IPS-18c (cell line): ENCODE measurements around the gene ZNF48.

Experiments
- H3K4me3 ChIP-seq: 2 replicates; pipeline ENCODE4 v1.7.0; 2013; ENCODE audit warnings: low read depth, mild to moderate bottlenecking, low read length, moderate library complexity; ENCODE audit not compliant: insufficient read depth
- H3K9me3 ChIP-seq: one replicate; pipeline ENCODE4 v1.6.1; 2013; ENCODE audit warnings: mild to moderate bottlenecking, low read length, moderate library complexity; ENCODE audit not compliant: control insufficient read depth, insufficient read depth

Gene ZNF48

DNA sequence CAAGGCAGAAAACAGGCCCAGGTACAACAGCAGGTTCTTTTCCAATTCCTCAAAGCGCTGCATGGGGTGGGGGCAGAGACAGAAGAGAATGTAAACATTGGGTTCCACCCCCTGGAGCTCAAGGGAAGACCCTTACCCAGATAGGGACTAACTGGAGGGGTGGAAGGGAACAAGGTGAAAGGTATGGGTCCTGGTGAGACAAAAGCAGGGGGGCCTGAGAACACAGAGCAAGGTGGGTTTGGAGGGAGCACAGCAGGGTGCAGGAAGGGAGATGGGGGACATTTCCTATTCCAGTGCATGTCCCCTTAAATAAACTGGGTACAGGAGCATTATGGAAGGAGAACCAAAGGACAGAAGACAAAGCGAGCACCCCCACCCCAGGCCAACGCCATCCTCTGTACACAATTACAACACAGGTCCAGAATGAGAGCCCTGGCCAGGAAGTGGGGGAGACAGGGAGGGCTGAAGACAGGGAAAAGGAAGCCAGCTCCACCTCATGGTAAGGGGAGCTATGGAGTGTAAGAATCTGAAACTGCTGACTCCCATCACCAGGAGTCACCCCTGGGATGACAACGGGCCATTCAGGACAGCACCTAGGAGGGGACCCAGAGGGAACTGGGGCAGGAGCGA lies 38.0 kb upstream of the ZNF48 start:
- H3K4me3 ChIP-seq = no peak overlapping the region
- H3K9me3 ChIP-seq = no peaks in the 10 kb centered on the region

DNA sequence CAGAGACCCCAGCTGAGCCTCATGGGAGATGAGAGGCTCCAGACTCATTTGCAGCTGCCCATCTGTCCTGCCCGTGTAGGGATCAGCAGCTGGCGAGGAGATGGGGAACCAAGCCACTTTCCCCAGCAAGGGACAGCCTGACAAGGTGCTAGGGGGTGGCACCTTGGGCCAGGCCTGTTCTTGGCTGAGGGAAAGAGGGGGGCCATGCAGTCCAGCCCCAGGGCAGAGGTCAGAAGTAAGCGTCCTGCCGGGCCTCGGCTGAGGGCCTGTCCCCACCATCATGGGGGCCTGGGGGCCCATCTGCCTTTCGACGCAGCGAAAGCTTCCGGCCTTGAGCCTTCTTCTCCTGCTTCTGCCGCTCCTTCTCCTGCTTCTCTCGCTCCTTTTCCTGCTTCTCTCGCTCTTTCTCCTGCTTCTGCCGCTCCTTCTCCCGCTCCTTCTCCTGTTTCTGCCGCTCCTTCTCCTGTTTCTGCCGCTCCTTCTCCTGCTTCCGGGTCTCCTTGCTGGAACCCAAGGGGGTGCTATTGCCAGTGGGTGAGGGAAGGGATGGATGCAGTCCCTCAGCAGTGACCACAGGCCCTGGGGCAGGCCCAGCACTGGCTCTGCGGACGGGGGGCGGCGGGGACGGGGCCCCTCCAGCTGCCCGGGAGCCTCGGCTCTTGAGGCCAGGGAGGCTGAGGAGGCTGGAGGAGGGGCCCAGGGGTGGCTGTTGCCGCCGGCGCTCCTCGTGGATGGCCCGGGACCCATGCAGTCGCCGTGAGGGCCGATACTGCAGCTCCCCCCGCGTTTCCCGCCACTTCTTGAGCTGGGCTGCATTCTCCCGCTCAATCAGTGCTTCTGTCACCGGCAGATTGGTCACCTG lies 37.3 kb upstream of the ZNF48 start:
- Histone ChIP-seq H3K9me3 (no peaks in the 10 kb centered on the region), H3K4me3 (no peak overlapping the region)

GRCh38 chr16:30358577-30358936 lies 36.7 kb upstream of the ZNF48 start:
- Histone ChIP-seq H3K9me3 (no peaks in the 10 kb centered on the region), H3K4me3 (no peak overlapping the region)

DNA sequence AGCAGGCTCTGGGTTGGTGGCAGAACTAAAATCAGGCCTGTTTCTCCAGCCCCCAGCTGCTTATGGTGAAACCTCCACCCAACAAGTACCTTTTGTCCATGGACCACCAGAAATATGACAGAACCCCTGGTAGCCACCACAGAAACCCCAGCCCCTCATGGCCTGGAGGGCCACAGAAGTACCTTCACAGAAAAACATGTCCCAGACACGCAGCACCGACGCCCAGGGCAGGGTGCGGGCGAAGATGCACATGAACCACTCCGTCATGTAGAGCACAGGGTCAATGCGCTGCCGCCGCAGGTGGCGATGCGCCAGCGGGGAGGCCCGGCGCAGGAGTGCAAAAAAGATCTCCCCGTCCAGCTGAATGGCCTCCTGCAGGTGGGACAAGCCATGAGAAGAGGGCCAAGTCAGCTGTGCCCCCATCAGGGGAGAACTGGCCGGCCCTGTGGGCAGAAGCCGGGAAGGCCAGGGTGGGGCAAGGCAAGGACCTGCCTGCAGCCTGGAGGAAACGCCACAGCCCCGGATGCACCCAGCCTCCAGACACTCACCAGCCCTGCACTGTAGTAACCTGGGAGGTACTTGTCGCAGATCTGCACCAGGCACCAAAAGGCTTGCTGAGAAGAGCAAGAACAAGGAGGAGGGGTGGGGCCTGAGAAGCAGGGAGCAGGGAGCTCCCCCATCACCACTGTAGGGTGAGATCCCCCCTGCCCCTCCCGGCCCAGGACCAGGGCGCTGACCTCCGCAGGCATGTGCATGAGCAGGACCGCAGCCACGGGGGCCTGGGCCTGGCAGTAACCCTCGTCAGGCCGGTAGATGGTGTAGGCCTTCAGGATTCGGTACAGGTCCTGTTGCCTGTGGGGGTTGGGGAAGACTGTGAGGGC lies 36.0 kb upstream of the ZNF48 start:
- Histone ChIP-seq H3K4me3 (no peak overlapping the region), H3K9me3 (no peaks in the 10 kb centered on the region)

- no peaks in the 10 kb centered on the region for H3K9me3 ChIP-seq
- H3K4me3 ChIP-seq = no peak overlapping the region
These were observed 35.4 kb upstream of the ZNF48 start for GRCh38 chr16:30359871-30360170.

- H3K4me3 ChIP-seq = no peak overlapping the region
These were observed 34.0 kb upstream of the ZNF48 start for GRCh38 chr16:30361180-30361579.

DNA sequence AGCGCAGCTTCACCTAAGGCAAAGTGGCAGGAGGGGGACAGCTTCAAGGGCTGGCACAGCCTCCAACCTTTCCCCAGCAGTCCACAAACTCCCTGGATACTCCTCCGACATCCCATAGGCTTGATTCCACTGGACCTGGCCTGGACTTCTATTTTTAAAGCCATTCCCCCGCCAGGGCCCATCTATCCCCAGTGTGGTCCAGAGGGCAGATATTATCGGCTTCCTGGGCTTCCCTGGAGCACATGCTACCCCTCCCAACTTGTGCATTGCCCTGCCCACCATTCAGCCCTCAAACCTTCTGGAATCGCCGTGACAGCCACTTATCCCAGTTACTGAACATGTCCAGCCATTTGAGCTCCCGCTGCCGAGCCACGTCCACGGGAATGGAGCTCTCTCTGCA lies 30.0 kb upstream of the ZNF48 start:
- no peak overlapping the region for H3K4me3 ChIP-seq
- H3K9me3 ChIP-seq = no peaks in the 10 kb centered on the region

More at GRCh38 chr16:30361180-30361579, 34.0 kb upstream of the ZNF48 start:
- H3K9me3 ChIP-seq = no peaks in the 10 kb centered on the region

GRCh38 chr16:30366511-30366910 lies 28.7 kb upstream of the ZNF48 start:
- Histone ChIP-seq H3K9me3 (no peaks in the 10 kb centered on the region), H3K4me3 (no peak overlapping the region)

- Histone ChIP-seq H3K4me3 (peak overlapping the region; percentile 15; the same call in 1 of the 2 replicates), H3K9me3 (no peaks in the 10 kb centered on the region)
These were observed 27.7 kb upstream of the ZNF48 start for GRCh38 chr16:30367349-30368009.

DNA sequence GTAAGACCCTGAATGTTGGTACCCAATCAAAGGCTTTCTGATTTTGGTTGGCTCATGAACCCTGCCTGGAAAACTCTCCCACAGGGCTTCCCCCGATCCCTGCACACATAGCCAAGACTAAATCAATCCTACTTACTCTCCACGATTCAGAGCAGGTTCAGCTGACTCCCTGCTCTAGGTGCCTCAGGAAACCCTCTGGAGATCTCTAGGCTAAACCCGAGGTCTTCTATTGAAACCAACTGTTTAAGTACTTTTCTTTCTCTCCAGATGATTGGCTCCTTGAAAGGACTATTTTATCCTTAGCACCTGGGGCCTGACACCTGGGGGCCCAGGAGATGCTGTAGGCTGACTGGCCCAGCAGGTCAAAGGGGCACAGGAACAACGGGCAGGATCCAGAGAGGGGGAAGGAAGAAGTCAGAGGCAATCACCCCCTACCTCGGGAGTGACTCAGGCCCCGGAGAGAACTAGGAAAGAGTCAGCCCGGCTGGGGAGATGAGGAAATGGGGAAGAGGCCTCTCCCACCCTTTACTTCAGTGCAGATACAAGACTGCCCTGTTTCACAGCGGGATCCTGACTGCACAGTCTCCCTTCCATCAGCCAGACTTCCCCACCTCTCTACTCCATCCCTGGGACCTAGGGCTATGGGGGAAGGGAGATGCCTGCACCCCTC lies 27.0 kb upstream of the ZNF48 start:
- no peaks in the 10 kb centered on the region for H3K9me3 ChIP-seq
- peak overlapping the region; percentile 38 for H3K4me3 ChIP-seq

DNA sequence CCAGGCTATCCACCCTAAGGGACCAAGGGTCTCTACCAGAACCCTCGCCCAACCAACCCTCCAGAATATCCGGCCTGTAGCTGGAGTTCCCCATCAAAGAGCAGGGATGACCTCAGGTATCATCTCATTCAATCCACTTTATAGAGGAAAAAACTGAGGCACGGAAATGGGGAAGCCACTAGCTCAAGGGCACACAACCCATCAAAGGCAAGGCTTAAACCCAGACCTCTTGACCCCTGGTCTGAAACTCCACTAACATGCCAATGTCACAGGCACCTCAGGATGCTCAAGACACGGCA lies 26.5 kb upstream of the ZNF48 start:
- Histone ChIP-seq H3K9me3 (no peaks in the 10 kb centered on the region), H3K4me3 (peak overlapping the region; percentile 72; the same call in 1 of the 2 replicates)

- no peaks in the 10 kb centered on the region for H3K9me3 ChIP-seq
- peak overlapping the region; percentile 72 for H3K4me3 ChIP-seq
These were observed 25.9 kb upstream of the ZNF48 start for GRCh38 chr16:30369091-30369937.

DNA sequence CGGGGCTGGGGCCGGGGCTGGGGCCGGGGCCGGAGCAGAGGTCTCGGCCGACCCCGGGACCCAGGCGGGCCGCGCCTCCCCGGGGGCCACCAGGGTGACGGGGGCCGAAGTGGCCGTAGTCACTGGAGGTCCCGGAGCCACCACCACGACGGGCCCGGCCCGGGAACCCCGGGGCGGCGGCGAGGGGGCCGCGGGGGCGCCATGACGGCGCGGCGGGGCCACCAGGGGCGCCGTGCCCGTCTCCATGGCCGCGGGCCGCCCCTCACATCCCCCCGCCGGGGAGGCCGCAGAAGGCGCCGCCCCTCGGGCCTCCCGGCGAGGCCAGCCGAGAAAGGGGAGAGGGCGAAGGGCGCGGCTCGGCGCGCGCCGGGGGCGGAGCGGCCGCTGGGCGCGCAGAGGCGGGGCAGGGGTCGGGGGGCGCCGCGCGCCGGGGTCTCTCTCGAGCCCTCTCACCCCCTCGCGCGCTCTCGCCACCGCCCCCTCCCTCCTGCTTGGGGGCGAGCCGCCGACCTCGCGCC lies 25.2 kb upstream of the ZNF48 start:
- H3K9me3 ChIP-seq = no peaks in the 10 kb centered on the region
- H3K4me3 ChIP-seq = peak overlapping the region; percentile 72

DNA sequence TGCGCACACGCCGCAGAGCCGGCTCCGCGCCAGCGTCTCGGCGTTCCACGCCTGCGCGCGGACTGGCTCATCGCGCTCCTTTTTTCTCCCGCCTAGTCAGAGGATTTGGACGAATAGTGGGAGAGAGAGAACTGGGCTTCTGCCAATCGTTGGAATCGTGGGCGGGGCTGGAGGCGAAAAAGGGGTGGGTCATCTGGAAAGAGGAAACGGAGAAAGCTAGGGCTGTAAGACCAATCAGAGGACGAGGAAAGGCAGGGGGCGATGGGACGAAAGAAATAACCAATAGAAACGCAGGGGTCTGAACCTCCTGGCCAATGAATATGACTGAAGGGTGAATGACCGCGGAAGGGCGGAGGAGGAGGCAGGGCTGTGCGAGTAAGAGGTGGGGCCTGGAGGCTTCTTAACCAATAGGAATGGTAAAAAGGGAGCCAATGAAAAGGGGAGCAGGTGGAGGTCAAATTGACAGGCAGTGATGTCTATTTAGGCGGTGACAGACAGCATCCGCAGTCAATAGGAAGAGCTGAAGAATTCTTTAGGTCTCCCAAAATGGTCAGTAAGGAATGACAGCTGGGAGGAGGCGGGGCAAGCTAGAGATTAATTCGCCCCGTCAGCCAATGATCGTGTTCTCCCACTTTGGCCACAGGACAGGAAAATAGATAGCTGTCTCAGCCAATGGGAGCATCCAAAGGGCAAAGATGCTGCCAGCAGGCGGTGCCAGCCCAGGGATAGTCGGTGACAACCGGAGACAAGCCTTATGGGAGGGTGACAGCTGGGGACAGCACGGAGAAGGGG lies 24.6 kb upstream of the ZNF48 start, which contains the start of gene TBC1D10B:
Gene TBC1D10B, minus strand, starts transcription at position 39 of the 792 bp plus-strand sequence. CDS start 311 bp downstream, outside the sequence.
- Histone ChIP-seq H3K9me3 (no peaks in the 10 kb centered on the region), H3K4me3 (peak within 1 kb of the TSS; percentile 72)

- H3K9me3 ChIP-seq = no peaks in the 10 kb centered on the region
- peak overlapping the region; percentile 35 for H3K4me3 ChIP-seq
These were observed 23.9 kb upstream of the ZNF48 start for GRCh38 chr16:30371248-30371816.
